Adrenal gland (tissue), 12 donors: ENCODE data around the gene EXOC4. TPM values are rescaled to one million over a fixed set of nuclear protein-coding genes. Genes with fewer than 3 reads are reported as not detected.
"Not testable (repeated sequence)": the region's sequence is repeated elsewhere in the genome, so short reads cannot be mapped to it uniquely, and the experiment has no call there.

Source experiments
- DNase-seq, 7 donors: peaks; one replicate each; pipeline ENCODE4 v3.0.0-alpha.2; 2019 to 2020
- H3K27ac ChIP-seq, 5 donors: fragments of 200-600 bp; sonication (generic) in 4 of 5; 1 replicate in 3 of 5; 2 replicates in 2 of 5; pipeline versions ENCODE4 v1.5.1 to v1.8.0; 2016 to 2020; ENCODE audit warnings: mild to moderate bottlenecking in 1 of 5
- H3K27me3 ChIP-seq: fragments of 200-600 bp; 2 replicates; pipeline ENCODE4 v1.8.0; 2021
- H3K36me3 ChIP-seq, 2 donors: fragments of 200-600 bp; replicated peaks in 1 of 2; 1 replicate in 1 of 2; 2 replicates in 1 of 2; pipeline versions ENCODE4 v1.5.1 to v1.8.0; 2018 to 2022
- H3K4me1 ChIP-seq, 2 donors: fragments of 200-600 bp; replicated peaks in 1 of 2; 1 replicate in 1 of 2; 2 replicates in 1 of 2; pipeline versions ENCODE4 v1.5.1 to v1.8.0; 2018 to 2021
- H3K4me3 ChIP-seq, 4 donors: fragments of 200-600 bp; sonication (generic) in 3 of 4; one replicate each; pipeline ENCODE4 v1.5.1; 2016 to 2018
- H3K9me3 ChIP-seq, 3 donors: fragments of 200-600 bp; sonication (generic) in 1 of 3; replicated peaks in 1 of 3; 1 replicate in 2 of 3; 2 replicates in 1 of 3; pipeline versions ENCODE4 v1.5.1 to v1.8.0; 2016 to 2021
- CTCF ChIP-seq, 6 experiments: fragments of 450-650 bp in 4 of 6; fragments of 200-600 bp in 2 of 6; sonication (generic) in 1 of 6; IDR thresholded peaks; 1 replicate in 5 of 6; 2 replicates in 1 of 6; pipeline versions ENCODE4 v1.5.1 to v1.8.0; 2016 to 2021; ENCODE audit warnings: antibody characterized with exemption in 6 of 6, mild to moderate bottlenecking in 2 of 6, moderate library complexity in 1 of 6
- POLR2A ChIP-seq, 2 donors: fragments of 450-650 bp; IDR thresholded peaks; one replicate each; pipeline ENCODE4 v1.6.1; 2017; ENCODE audit warnings: antibody characterized with exemption in 2 of 2, mild to moderate bottlenecking in 2 of 2, moderate library complexity in 1 of 2
- whole genome bisulfite sequencing, 4 donors: extraction: QIAGEN DNeasy Blood & Tissue Kit in 2 of 4; methylation state at CpG; one replicate each; pipeline versions ENCODE4 v1.1.5 to v1.1.7; 2013 to 2017; 5-methylcytosine and 5-hydroxymethylcytosine counted together
- intact Hi-C, 2 donors: fragments of 100-400 bp; cut with DNase I; formaldehyde crosslinking; loops; one replicate each; pipeline versions ENCODE4 v1.14.1 to v1.15.0; 2022 to 2023
- polyA plus RNA-seq, 3 donors: library from polyadenylated mRNA; stranded (reverse); fragments of 200-250 nt in 2 of 3; fragments of 350-450 nt in 1 of 3; fragmentation: Illumina TruSeq in 1 of 3; extraction: RNeasy Lipid Tissue Mini Kit (QIAGEN cat#74804) in 1 of 3; gene quantifications; one replicate each; pipeline ENCODE4 v1.2.3, GENCODE V29; 2013 to 2014
- total RNA-seq, 9 donors: library from RNA; depleted of rRNA in 4 of 9; stranded (reverse); fragments of >200 nt in 4 of 9; fragments of 120-200 nt in 1 of 9; fragmentation: NEBNext Ultra II Directional in 1 of 9; extraction: Animal tissue kit (Norgen Biotek cat#: 25700) in 1 of 9; gene quantifications; one replicate each; pipeline versions ENCODE4 v1.1.0 to v1.2.4, GENCODE V29; 2013 to 2023
- donor health status: healthy with polysubstance abuse.
- donor health status: Bipolar disorder and iron deficiency.
- donor health status: DM: yes; HTN: yes; CAD: no.
- donor health status: DM: no; HTN: no; CAD: no.
- donor health status: DM: no; HTN: no; CAD: no.
- donor health status: DM: yes; HTN: yes; CAD: no.

EXOC4 gene
- total and polyA plus RNA-seq, 12 donors = 12.5 to 93.8 (median 67.4) TPM

GRCh38 chr7:133993547-133993946 is 740.7 kb downstream of the EXOC4 start:
- Histone ChIP-seq H3K4me1 (no peaks in the 10 kb centered on the region), H3K9me3 (no peaks in the 10 kb centered on the region), H3K27me3 (no peaks in the 10 kb centered on the region), H3K27ac (no peak overlapping the region), H3K36me3 (no peaks in the 10 kb centered on the region), H3K4me3 (no peak overlapping the region)
- WGBS, 4 donors = 67 to 77% (median 74%) methylated on average over 1 of the region's 1 CpG
- intact Hi-C loops = no loop called here
- no peak for TF ChIP-seq CTCF (IDR thresholded peaks at IDR 0.05)
- no peak for TF ChIP-seq POLR2A (IDR thresholded peaks at IDR 0.05)
- DNase-seq = no peak

GRCh38 chr7:133994100-133994499 is 741.2 kb downstream of the EXOC4 start:
- H3K4me1 ChIP-seq, H3K36me3 ChIP-seq, H3K9me3 ChIP-seq, DNase-seq, H3K4me3 ChIP-seq, intact Hi-C loops, H3K27ac ChIP-seq, H3K27me3 ChIP-seq: not testable (repeated sequence)
- WGBS, 4 donors = 96 to 98% (median 98%) methylated on average over 7 of the region's 7 CpGs

GRCh38 chr7:133997463-133997862 is 744.6 kb downstream of the EXOC4 start:
- no peak overlapping the region for H3K4me3 ChIP-seq
- H3K4me1 ChIP-seq = no peaks in the 10 kb centered on the region
- TF ChIP-seq POLR2A (IDR thresholded peaks at IDR 0.05) (no peak), CTCF (IDR thresholded peaks at IDR 0.05) (no peak)
- intact Hi-C loops = no loop called here
- 85 to 95% (median 94%) methylated on average over 6 of the region's 6 CpGs for WGBS, 4 donors
- no peak for DNase-seq
- no peak overlapping the region for H3K27ac ChIP-seq
- H3K9me3 ChIP-seq = no peaks in the 10 kb centered on the region
- H3K36me3 ChIP-seq = no peaks in the 10 kb centered on the region
- H3K27me3 ChIP-seq = no peaks in the 10 kb centered on the region

- H3K4me3 ChIP-seq = no peak overlapping the region
- no peaks in the 10 kb centered on the region for H3K27me3 ChIP-seq
- no peaks in the 10 kb centered on the region for H3K4me1 ChIP-seq
- no peaks in the 10 kb centered on the region for H3K36me3 ChIP-seq
- TF ChIP-seq POLR2A (IDR thresholded peaks at IDR 0.05) (no peak), CTCF (IDR thresholded peaks at IDR 0.05) (no peak)
- H3K27ac ChIP-seq = no peak overlapping the region
- no peak for DNase-seq
- no peaks in the 10 kb centered on the region for H3K9me3 ChIP-seq
- 95 to 99% (median 97%) methylated on average over 2 of the region's 2 CpGs for WGBS, 4 donors
- intact Hi-C loops = no loop called here
Observed at GRCh38 chr7:133999178-133999577, 746.3 kb downstream of the EXOC4 start.

- Histone ChIP-seq H3K4me1 (no peaks in the 10 kb centered on the region), H3K9me3 (no peaks in the 10 kb centered on the region), H3K4me3 (no peak overlapping the region), H3K27ac (no peak overlapping the region), H3K36me3 (no peaks in the 10 kb centered on the region), H3K27me3 (no peaks in the 10 kb centered on the region)
- DNase-seq = no peak
- intact Hi-C loops = no loop called here
- TF ChIP-seq CTCF (IDR thresholded peaks at IDR 0.05) (no peak), POLR2A (IDR thresholded peaks at IDR 0.05) (no peak)
- 92 to 98% (median 95%) methylated on average over 6 of the region's 6 CpGs for WGBS, 4 donors
Observed at GRCh38 chr7:134004829-134005505, 752.1 kb downstream of the EXOC4 start.
